Psoas muscle (tissue), 8 donors: ENCODE results near the gene HS1BP3. TPM values are rescaled to one million over a fixed set of nuclear protein-coding genes. Genes with fewer than 3 reads are reported as not detected.

ENCODE experiments used
- ATAC-seq, 4 donors: fragments of 200-7000 bp; cut with Tn5 transposase; one replicate each; pipeline ENCODE4 v1.9.1; 2020; ENCODE audit warnings: moderate library complexity in 3 of 4, mild to moderate bottlenecking in 2 of 4
- DNase-seq, 2 donors: peaks; one replicate each; pipeline ENCODE4 v3.0.0-alpha.2; 2020
- H3K27ac ChIP-seq: fragments of 200-600 bp; one replicate; pipeline ENCODE4 v1.8.0; 2022
- H3K27me3 ChIP-seq, 3 donors: fragments of 200-600 bp in 1 of 3; one replicate each; pipeline versions ENCODE4 v1.6.1 to v1.8.0; 2013 to 2022; ENCODE audit warnings: low read length in 2 of 3, mild to moderate bottlenecking in 2 of 3, moderate library complexity in 1 of 3; ENCODE audit not compliant: insufficient read depth in 3 of 3
- H3K36me3 ChIP-seq, 2 donors: fragments of 200-600 bp in 1 of 2; one replicate each; pipeline versions ENCODE4 v1.6.1 to v1.8.0; 2013 to 2022; ENCODE audit warnings: low read depth in 1 of 2, mild to moderate bottlenecking in 1 of 2, moderate library complexity in 1 of 2; ENCODE audit not compliant: insufficient read depth in 1 of 2
- H3K4me1 ChIP-seq: fragments of 200-600 bp; one replicate; pipeline ENCODE4 v1.8.0; 2022
- H3K4me3 ChIP-seq: fragments of 200-600 bp; one replicate; pipeline ENCODE4 v1.8.0; 2022; ENCODE audit warnings: mild to moderate bottlenecking
- H3K9me3 ChIP-seq: fragments of 200-600 bp; one replicate; pipeline ENCODE4 v1.8.0; 2022
- WGBS, 3 donors: extraction: QIAGEN DNeasy Blood & Tissue Kit; methylation state at CpG; one replicate each; pipeline versions ENCODE4 v1.1.6 to v1.1.7; 2013; 5-methylcytosine and 5-hydroxymethylcytosine counted together
- intact Hi-C, 2 donors: fragments of 100-400 bp; cut with DNase I; formaldehyde crosslinking; loops; one replicate each; pipeline versions ENCODE4 v1.11.0 to v1.14.2; 2022
- polyA plus RNA-seq, 3 donors: library from polyadenylated mRNA; stranded (reverse); fragments of 200-250 nt; gene quantifications; one replicate each; pipeline ENCODE4 v1.2.3, GENCODE V29; 2013
- total RNA-seq, 4 donors: library from RNA; stranded (reverse); fragmentation: NEBNext Ultra II Directional in 2 of 4; extraction: Animal tissue kit (Norgen Biotek cat#: 25700) in 2 of 4; gene quantifications; one replicate each; pipeline versions ENCODE4 v1.2.1 to v1.2.4, GENCODE V29; 2021 to 2023
- TF ChIP-seq, protein P1 (sequence below): fragments of 200-600 bp; IDR thresholded peaks from one replicate; pipeline ENCODE4 v1.8.0; 2022; ENCODE audit warnings: antibody characterized with exemption
- donor health status: healthy with polysubstance abuse.
- donor health status: DM: no; HTN: no; CAD: no; lungs with moderate emphysema.
- donor health status: Bipolar disorder and iron deficiency.
- donor health status: healthy.
- donor health status: DM: yes; HTN: yes; CAD: no.
- donor health status: DM: no; HTN: no; CAD: no.
- donor health status: DM: no; HTN: no; CAD: no.
- donor health status: DM: yes; HTN: yes; CAD: no.

Gene HS1BP3
- total and polyA plus RNA-seq, 7 donors: 9.2 to 20.6 (median 12.1) TPM

- DNase-seq: no peak
- Histone ChIP-seq H3K27me3 (no peaks in the 10 kb centered on the region), H3K4me3 (no peak overlapping the region), H3K36me3 (no peaks in the 10 kb centered on the region), H3K27ac (no peak overlapping the region), H3K4me1 (peaks cover 30% of the 10 kb centered on the region), H3K9me3 (no peaks in the 10 kb centered on the region)
- ATAC-seq: no peak
- TF ChIP-seq, protein P1, sequence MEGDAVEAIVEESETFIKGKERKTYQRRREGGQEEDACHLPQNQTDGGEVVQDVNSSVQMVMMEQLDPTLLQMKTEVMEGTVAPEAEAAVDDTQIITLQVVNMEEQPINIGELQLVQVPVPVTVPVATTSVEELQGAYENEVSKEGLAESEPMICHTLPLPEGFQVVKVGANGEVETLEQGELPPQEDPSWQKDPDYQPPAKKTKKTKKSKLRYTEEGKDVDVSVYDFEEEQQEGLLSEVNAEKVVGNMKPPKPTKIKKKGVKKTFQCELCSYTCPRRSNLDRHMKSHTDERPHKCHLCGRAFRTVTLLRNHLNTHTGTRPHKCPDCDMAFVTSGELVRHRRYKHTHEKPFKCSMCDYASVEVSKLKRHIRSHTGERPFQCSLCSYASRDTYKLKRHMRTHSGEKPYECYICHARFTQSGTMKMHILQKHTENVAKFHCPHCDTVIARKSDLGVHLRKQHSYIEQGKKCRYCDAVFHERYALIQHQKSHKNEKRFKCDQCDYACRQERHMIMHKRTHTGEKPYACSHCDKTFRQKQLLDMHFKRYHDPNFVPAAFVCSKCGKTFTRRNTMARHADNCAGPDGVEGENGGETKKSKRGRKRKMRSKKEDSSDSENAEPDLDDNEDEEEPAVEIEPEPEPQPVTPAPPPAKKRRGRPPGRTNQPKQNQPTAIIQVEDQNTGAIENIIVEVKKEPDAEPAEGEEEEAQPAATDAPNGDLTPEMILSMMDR: no peak
- intact Hi-C loops: no loop called here
- WGBS, 3 donors: 82 to 88% (median 84%) methylated on average over 2 of the region's 2 CpGs
Observed at GRCh38 chr2:20607446-20607845, 43.5 kb downstream of the HS1BP3 start.

- TF ChIP-seq, protein P1: no peak
- H3K36me3 ChIP-seq: no peaks in the 10 kb centered on the region
- WGBS, 3 donors: 77 to 81% (median 80%) methylated on average over 3 of the region's 3 CpGs
- intact Hi-C loops: no loop called here
- ATAC-seq (no peak), DNase-seq (no peak)
- no peaks in the 10 kb centered on the region for H3K9me3 ChIP-seq
- peaks cover 26% of the 10 kb centered on the region for H3K4me1 ChIP-seq
- no peaks in the 10 kb centered on the region for H3K27me3 ChIP-seq
- no peak overlapping the region for H3K27ac ChIP-seq
- no peak overlapping the region for H3K4me3 ChIP-seq
Observed at GRCh38 chr2:20606198-20606597, 44.7 kb downstream of the HS1BP3 start.

DNA sequence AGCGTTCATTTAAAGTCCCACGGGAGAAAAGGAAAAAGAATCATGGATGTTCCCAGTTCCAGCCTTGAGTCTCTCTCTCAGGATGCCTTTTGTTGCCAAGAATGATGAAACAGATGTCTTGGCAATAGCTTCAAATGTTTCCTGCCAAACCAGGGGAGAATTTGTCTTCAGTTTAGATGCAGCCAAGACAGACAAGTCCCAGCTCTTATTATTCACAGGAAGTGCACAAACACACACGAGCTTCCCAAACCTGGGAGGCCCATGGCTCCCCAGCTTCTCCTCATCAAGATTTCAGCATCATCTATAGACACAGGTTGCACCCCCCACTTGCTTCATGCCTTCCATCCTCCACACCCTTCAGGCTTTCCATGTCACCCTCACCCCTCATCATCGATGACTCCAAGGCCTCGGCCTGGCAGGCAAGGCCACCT, 45.9 kb downstream of the HS1BP3 start:
- DNase-seq (peak in 1 of 2 donors; percentile 54), ATAC-seq (peak; percentile 60 to 84 (median 68))
- TF ChIP-seq, protein P1: no peak
- WGBS, 3 donors: 35 to 50% (median 43%) methylated on average over 5 of the region's 5 CpGs
- Histone ChIP-seq H3K9me3 (no peaks in the 10 kb centered on the region), H3K36me3 (no peaks in the 10 kb centered on the region), H3K27ac (peak overlapping the region; percentile 18), H3K4me3 (no peak overlapping the region), H3K27me3 (no peaks in the 10 kb centered on the region), H3K4me1 (peaks cover 21% of the 10 kb centered on the region)
- intact Hi-C loops: loop anchor here in 1 of 2 donors (2.0 kb wide), 1 partner anchor 18 kb away; no protein-coding TSS in a partner anchor

DNA sequence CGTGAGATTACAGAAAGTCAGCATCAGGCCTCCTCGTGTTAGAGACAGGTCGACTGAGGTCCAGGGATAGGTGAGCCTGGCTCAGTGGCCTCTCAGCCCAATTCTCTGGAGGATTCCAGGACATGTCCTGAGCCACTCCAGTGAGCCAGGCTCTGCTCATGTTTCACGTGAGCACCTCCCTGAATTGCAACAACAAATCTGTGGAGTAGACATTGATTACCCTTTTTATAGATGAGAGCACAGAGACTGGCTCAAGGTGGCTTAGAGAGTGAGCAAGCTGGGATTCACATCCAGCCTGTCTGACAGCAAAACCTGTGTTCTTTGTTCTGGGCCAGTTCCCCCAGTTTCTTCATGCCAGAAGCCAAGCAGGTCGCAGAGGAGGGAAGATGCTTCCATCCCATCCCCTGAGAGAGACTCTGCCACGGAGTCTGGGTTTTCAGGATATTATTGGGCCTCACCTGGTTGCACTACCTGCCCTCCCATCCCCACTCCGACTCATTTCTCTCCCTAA, 46.4 kb downstream of the HS1BP3 start:
- DNase-seq (peak in 1 of 2 donors; percentile 51), ATAC-seq (peak in 1 of 4 donors; percentile 18)
- H3K4me3 ChIP-seq: no peak overlapping the region
- WGBS, 3 donors: 49 to 50% (median 50%) methylated on average over 7 of the region's 7 CpGs
- peaks cover 18% of the 10 kb centered on the region for H3K4me1 ChIP-seq
- TF ChIP-seq, protein P1: no peak
- H3K36me3 ChIP-seq: no peaks in the 10 kb centered on the region
- no peaks in the 10 kb centered on the region for H3K9me3 ChIP-seq
- intact Hi-C loops: loop anchor here in 1 of 2 donors (2.0 kb wide), 1 partner anchor 18 kb away; no protein-coding TSS in a partner anchor
- H3K27ac ChIP-seq: no peak overlapping the region
- no peaks in the 10 kb centered on the region for H3K27me3 ChIP-seq

- TF ChIP-seq, protein P1: no peak
- H3K27me3 ChIP-seq: no peaks in the 10 kb centered on the region
- intact Hi-C loops: loop anchor here in 1 of 2 donors (2.0 kb wide), 1 partner anchor 17 kb away; no protein-coding TSS in a partner anchor
- DNase-seq: peak in 1 of 2 donors; percentile 10
- no peak overlapping the region for H3K4me3 ChIP-seq
- H3K9me3 ChIP-seq: no peaks in the 10 kb centered on the region
- H3K27ac ChIP-seq: no peak overlapping the region
- no peak for ATAC-seq
- H3K36me3 ChIP-seq: no peaks in the 10 kb centered on the region
- 86 to 91% (median 88%) methylated on average over 5 of the region's 5 CpGs for WGBS, 3 donors
- H3K4me1 ChIP-seq: peaks cover 19% of the 10 kb centered on the region
Observed at GRCh38 chr2:20603791-20604190, 47.1 kb downstream of the HS1BP3 start.
